HG03457 (cell line): ENCODE data around the gene GRB10.
"Not testable (repeated sequence)": the region's sequence is repeated elsewhere in the genome, so short reads cannot be mapped to it uniquely, and the experiment has no call there.

Source experiments
- ATAC-seq: cut with Tn5 transposase; IDR thresholded peaks from one replicate; pipeline ENCODE4 v1.9.1; 2021; ENCODE audit warnings: moderate number of reproducible peaks; ENCODE audit not compliant: unreplicated experiment

Gene GRB10

GRCh38 chr7:50590535-50590934 is 192.2 kb downstream of the GRB10 start:
- ATAC-seq, result no peak

DNA sequence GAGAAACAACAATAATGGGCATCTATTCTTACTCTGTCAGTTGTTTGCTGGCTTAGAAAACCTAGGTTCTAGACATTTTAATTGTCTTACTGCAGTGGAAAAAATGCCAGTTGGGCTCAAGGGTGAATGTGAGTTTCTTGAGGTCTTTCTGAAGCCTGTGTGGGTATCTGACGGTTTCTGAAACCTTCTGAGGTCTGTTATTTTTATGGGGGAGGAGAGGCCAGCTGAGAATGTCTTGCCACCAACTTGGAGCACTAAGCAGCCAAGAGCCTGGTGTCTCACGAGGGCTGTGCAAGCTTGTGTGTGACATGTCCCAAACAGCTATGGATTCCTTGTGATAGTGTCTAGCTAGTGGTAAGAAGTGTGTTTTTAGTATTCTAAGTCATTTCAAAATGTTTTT is 193.3 kb downstream of the GRB10 start:
- no peak for ATAC-seq

GRCh38 chr7:50588937-50589336 is 193.8 kb downstream of the GRB10 start:
- ATAC-seq, result no peak

DNA sequence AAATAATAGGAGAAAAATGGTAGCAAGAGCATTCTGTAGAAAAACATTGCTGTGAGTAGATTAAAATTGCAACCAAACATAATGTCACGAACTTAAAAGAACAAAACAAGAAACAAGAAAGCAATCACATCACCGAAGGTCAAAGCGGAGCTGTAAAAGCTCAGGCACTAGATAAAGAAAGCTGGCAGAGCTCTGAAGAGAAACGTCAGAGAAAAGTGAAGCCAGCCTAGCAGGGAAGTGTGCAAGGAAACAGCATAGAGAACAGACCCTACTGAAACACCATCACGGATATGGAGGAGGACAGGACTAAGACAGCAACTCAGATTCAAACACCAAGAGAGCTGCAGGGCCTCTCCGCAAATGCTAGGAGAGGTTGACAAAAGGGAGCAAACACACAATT is 195.0 kb downstream of the GRB10 start:
- ATAC-seq, result no peak

DNA sequence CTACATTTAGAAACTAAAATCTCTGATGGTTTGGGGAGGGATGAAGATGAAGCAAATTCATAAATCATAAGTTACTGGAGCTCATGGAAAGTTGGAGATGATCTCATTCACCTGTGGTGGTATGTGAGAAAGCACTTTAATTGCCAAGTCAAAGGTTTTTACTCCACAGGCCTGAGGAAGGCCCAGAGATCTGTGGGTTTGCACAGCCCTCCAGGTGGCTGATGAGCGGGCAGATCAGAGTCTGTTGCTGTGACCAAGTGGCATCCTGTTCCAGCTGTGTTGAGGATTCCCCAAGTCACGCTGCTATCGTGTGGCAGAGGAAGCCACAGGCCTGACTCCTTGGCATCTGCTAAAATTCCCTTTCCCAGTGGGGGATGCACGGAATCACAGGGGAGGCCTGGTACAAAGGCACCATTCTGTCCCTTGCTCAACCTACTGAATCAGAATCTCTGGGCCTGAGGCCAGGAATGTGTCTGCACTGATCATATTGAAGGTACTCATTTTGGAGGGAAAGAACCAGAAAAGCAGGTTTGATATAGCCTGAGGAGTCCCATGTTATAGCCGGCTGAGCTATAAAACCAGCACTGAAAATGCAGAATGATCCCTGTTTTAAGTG is 197.8 kb downstream of the GRB10 start:
- no peak for ATAC-seq

DNA sequence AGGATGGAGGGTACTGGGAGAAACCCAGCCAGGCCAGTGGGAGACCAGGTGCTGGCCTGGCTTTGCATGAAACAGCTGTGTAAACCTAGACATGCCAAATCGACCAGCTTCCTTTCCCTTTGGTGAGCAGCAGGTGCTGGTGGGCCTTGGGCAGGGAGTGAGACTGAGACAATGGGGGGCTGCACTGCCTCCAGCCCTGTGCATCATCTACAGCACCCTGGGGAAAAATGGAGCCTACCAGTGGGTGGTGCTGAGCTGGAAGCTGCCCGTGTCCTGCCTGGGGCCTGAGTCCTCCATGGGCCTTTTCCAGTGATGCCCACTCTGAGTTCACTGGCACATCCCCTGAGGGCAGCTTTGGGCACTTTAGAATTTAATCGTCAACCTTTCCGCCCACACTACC is 198.3 kb downstream of the GRB10 start:
- ATAC-seq, result no peak

DNA sequence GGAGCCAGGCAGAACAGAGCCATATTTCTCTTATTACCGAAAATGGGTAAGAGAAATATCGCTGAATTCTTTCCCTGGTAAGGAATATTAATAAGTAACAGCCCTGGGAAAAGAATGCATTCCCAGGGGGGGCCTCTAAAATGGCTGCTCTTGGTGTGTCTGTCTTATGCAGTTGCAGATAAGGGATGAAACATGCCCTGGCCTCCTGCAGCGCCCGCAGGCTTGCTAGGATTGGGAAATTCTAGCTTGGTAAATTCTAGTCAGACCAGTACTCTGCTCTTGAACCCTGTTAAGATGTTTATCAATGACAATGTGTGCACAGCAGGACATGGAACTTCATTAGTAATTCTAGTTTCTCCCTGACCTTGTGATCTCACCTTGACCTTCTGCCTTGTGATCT is 199.4 kb downstream of the GRB10 start:
- not testable (repeated sequence) for ATAC-seq

GRCh38 chr7:50582271-50582670 is 200.4 kb downstream of the GRB10 start:
- not testable (repeated sequence) for ATAC-seq

- ATAC-seq, result not testable (repeated sequence)
Measured at GRCh38 chr7:50580666-50581065, 202.0 kb downstream of the GRB10 start.

DNA sequence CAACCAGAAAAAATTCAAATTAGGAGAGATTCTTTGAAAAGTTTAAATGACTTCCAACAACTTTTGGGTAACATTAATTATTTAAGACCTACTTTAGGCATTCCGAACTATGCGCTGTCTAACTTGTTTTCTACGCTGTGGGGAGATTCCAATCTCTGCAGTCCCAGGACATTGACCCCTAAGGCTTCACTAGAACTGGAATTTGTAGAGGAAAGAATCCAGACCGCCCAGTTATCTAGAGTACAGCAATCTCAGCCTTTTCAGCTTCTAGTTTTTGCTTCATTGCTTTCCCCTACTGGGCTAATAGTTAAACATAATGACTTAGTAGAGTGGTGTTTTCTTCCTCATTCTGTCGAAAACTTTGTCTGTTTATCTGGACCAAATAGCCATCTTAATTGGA is 202.6 kb downstream of the GRB10 start:
- no peak for ATAC-seq

DNA sequence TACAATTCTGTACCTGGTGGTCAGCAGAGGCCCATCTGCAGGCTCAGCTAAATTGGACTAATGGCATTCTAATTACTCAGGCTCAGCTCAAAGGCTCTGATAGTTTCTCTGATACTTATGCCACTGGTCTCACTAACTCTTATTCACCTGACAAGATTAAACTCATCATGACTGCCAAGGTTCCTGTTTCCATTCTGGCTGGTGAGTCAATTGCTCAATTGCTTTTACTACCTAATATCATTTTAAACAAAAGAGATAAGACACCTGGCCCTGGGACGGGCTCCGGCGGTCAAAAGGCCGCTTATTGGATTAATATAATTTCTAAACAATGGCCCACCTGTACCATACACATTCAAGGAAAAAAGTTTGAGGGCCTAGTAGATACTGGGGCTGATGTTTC is 204.6 kb downstream of the GRB10 start:
- not testable (repeated sequence) for ATAC-seq

DNA sequence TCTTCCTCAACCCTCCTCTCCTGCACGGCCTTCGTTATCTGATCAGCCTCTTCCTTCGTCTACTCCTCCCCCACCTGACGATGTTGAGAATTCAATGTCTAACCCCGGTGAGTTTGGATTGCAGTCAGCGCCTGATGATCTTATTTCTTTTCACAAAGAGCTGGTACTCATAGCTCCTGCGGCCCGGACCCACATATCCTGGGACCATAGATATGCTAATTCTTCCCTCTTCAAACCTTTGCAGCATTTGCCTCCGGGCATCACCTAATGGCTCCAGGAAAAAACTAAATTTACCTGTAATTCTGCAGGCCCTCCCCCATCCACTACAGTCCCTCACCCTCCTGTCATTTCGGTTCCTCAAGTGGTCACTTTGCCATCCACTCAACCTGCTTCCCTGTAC is 205.1 kb downstream of the GRB10 start:
- ATAC-seq, result no peak

DNA sequence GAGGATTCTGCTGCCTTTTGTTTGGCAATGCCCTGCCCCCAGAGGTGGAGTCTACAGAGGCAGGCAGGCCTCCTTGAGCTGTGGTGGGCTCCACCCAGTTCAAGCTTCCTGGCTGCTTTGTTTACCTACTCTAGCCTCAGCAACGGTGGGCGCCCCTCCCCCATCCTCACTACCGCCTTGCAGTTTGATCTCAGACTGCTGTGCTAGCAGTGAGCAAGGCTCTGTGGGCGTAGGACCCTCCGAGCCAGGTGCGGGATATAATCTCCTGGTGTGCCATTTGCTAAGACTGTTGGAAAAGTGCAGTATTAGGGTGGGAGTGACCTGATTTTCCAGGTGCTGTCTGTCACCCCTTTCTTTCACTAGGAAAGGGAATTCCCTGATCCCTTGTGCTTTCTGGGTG is 206.3 kb downstream of the GRB10 start:
- not testable (repeated sequence) for ATAC-seq

DNA sequence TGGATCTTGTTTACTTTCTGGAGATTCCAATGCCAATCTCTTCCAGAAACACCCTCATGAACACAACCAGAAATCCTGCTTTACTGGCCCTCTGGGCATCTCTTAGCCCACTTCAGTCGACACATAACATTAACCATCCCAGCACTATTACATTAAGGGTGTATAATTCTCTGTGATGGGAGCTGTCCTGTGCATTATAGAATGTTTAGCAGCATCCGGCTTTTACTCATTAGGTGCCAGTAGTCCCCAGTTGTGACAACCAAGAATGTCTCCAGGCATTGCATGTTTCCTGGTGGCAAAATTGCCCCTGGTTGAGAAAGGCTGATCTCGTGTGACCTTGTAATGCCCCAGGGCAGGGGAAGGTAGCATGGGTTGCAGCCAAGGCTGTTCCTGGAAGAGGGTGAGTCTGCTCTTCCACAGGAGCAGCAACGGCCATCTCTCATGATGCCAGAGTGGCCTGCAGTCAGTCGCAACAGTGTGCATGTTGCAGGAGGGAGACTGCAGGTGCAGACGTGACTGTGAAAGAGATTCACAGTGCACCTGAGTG is 214.9 kb downstream of the GRB10 start:
- ATAC-seq, result no peak

DNA sequence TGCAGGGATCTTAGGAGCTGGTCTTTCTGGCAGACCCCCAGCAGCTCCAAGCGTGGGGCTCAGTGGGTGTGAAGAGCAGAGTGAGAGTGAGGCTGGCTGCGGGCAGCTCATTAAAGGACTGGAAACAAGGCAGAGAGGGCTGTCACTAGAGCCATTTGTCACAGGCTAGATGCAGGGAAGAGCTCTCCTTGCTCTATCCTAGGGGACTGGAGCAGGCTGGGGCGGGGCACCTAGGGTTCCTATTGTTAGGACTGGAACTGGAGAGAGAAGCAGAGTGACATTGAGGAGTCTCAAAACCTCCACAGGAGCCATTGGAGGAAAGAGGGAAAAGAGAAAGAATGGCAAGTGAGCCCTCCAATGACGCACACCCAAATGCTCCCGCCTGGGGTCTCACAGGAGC is 216.7 kb downstream of the GRB10 start:
- no peak for ATAC-seq

GRCh38 chr7:50565559-50565916 is 217.2 kb downstream of the GRB10 start:
- no peak for ATAC-seq

- ATAC-seq, result no peak
Measured at GRCh38 chr7:50564640-50565558, 217.8 kb downstream of the GRB10 start, which contains the start of gene DDC. TSS of gene DDC (minus strand) at chr7:50565405. CDS start at chr7:50544085, 21,320 bp downstream.

- ATAC-seq, result no peak
Measured at GRCh38 chr7:50564171-50564570, 218.5 kb downstream of the GRB10 start.

DNA sequence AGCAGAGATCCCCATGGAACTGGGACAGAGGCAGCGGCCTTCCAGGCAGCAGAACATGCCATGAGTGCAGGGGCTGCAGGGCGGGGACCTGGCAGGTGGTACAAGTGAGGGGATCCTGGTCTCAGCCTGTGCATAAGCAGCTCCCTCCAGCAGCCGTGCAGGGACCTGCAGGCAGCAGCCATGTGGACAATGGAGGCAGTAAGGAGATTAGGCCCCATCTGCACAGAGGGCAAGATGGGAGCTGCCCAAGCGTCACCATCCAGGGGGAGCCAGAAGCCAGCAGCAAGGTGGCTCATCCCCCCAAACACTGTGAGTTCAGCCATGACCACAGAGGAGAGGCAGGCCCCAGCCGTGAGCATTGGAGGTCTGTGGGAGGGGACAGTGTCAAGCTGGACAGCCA is 220.6 kb downstream of the GRB10 start:
- no peak for ATAC-seq

DNA sequence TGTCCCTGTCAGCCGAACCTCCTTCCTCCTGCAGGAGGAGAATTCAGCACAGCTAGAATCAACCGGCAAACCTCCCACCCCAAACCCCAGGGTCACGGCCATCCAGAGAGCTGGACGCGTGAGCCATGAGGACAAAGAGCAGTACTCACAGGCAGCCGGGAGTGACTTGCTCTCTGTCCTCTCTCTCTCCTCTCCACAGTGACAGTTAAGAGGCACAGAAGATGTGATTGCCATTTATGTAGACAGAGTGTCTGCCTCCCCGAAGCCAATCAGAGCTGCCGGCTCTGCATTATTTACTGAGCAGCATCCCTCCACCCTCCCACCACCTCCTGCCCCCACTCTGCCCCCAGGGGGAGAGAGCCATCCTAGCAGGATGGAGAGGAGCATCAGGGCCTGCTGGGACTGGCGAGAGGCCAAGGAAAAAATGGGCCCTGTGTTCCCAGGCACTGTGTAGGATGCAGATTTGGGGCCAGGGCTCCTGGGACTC is 221.8 kb downstream of the GRB10 start:
- ATAC-seq, result no peak

DNA sequence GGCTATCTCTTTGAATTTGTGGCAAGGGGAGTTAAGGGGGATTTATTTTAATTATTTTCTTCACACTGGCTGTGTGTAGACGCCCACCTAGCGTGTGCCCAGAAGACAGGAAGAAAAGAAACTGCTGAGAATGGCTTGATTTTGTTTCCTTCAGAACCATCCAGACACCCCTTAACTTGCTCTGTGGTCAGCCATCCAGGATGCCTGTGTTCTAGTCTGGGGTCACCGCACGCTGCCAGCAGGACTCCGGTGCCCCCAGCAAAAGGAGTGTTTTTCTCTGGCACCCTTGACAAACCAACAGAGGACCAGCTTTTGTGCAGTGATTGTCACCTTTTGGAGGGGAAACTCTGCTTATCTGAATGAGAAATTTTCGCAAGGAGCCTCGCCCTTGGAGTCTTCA is 222.8 kb downstream of the GRB10 start:
- ATAC-seq, result no peak
